Mucosa of rectum (tissue), 2 donors: ENCODE results near the gene TBX2.
"Not testable (repeated sequence)": the region's sequence is repeated elsewhere in the genome, so short reads cannot be mapped to it uniquely, and the experiment has no call there.

Experiments used
- H3K27ac ChIP-seq, 2 donors: one replicate each; pipeline ENCODE4 v1.7.0; 2013; ENCODE audit warnings: inconsistent platforms in 2 of 2, low read depth in 2 of 2, low read length in 2 of 2
- H3K27me3 ChIP-seq, 2 donors: one replicate each; pipeline ENCODE4 v1.7.0; 2013; ENCODE audit warnings: low read length in 2 of 2; ENCODE audit not compliant: control insufficient read depth in 2 of 2, insufficient read depth in 2 of 2
- H3K36me3 ChIP-seq, 2 donors: one replicate each; pipeline ENCODE4 v1.7.0; 2013; ENCODE audit warnings: low read length in 2 of 2; ENCODE audit not compliant: control insufficient read depth in 2 of 2, insufficient read depth in 2 of 2
- H3K4me1 ChIP-seq, 2 donors: one replicate each; pipeline ENCODE4 v1.7.0; 2013; ENCODE audit warnings: low read length in 2 of 2, mild to moderate bottlenecking in 1 of 2; ENCODE audit not compliant: control insufficient read depth in 2 of 2, insufficient read depth in 2 of 2
- H3K4me3 ChIP-seq, 2 donors: one replicate each; pipeline ENCODE4 v1.7.0; 2013; ENCODE audit warnings: low read length in 2 of 2
- H3K9ac ChIP-seq, 2 donors: one replicate each; pipeline ENCODE4 v1.7.0; 2013; ENCODE audit warnings: low read length in 2 of 2, low read depth in 1 of 2, mild to moderate bottlenecking in 1 of 2
- H3K9me3 ChIP-seq, 2 donors: one replicate each; pipeline ENCODE4 v1.7.0; 2013; ENCODE audit warnings: low read length in 2 of 2; ENCODE audit not compliant: control insufficient read depth in 2 of 2
- donor health status: healthy.
- donor health status: Normal muscosa, but diverticular disease.

The TBX2 gene

GRCh38 chr17:61399131-61400065, at the start of gene TBX2:
TBX2 (plus strand) TSS chr17:61399843; CDS start chr17:61400177, 334 bp downstream.
- Histone ChIP-seq H3K9me3 (no peaks in the 10 kb centered on the region), H3K27ac (peak within 1 kb of the TSS; percentile 72 to 77), H3K4me3 (peak within 1 kb of the TSS; percentile 47 to 60), H3K9ac (peak within 1 kb of the TSS; percentile 41 to 54), H3K27me3 (peaks cover 55 to 72% of the 10 kb centered on the region in 2 donors), H3K4me1 (peaks cover 4 to 9% of the 10 kb centered on the region in 2 donors), H3K36me3 (no peaks in the 10 kb centered on the region)

DNA sequence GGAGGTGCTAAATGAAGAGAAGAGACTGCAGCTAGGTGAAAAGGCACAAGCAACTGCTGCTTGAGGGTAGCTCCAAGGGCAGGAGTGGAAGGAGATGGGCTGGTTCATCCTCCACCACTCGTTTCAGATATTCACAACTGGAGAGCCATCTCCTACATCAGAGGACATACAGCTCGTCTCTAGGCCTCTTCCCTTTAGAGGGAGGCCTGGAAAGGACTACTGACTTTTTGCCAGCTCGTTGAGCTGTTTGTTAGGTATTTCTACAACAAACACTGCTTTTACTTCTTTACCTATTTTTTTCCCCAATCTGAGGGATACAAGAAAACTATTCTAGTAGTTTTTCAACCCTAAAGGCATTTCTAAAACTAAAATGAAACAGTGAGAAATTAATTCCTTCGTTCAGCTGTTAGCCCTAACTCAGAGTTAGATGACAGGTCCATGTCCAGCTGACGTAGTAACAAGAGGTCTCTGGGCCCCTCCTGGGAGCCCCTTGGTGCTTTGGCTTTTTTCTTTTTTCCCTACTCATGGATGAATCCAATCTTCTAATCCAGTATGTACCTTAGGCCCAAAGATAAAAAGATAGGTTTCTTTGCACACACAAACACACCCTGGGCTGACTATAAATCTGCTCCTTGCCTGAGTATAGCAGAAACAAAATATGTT, 47.8 kb upstream of the TBX2 start:
- Histone ChIP-seq H3K4me3 (no peak overlapping the region), H3K27me3 (peaks cover 0 to 5% of the 10 kb centered on the region in 2 donors), H3K9me3 (no peaks in the 10 kb centered on the region), H3K9ac (no peak overlapping the region), H3K4me1 (no peaks in the 10 kb centered on the region), H3K27ac (no peak overlapping the region), H3K36me3 (no peaks in the 10 kb centered on the region)

DNA sequence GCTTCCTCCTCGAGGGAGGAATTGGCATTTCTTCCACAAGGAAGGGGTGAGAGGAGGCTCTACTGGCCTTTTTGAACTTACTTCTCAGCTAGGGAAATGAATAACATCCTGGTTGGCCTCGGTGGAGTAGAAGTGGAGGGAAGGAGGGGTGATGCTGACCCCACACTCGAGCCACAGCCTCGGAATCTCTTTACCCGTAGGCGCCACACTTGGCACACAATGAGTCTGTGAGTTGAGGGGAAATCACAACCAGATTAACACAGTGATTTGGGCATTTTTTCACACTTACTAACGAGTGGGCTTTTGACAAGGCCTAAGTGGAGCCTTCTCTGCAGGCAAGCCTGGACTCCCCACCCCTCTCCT, 47.3 kb upstream of the TBX2 start:
- H3K27ac ChIP-seq: no peak overlapping the region
- H3K36me3 ChIP-seq: no peaks in the 10 kb centered on the region
- H3K9me3 ChIP-seq: no peaks in the 10 kb centered on the region
- H3K4me1 ChIP-seq: no peaks in the 10 kb centered on the region
- H3K4me3 ChIP-seq: no peak overlapping the region
- no peak overlapping the region for H3K9ac ChIP-seq
- peaks cover 0 to 5% of the 10 kb centered on the region in 2 donors for H3K27me3 ChIP-seq

GRCh38 chr17:61352781-61353491, 46.7 kb upstream of the TBX2 start:
- no peaks in the 10 kb centered on the region for H3K36me3 ChIP-seq
- no peaks in the 10 kb centered on the region for H3K4me1 ChIP-seq
- H3K9ac ChIP-seq: no peak overlapping the region
- no peak overlapping the region for H3K4me3 ChIP-seq
- no peak overlapping the region for H3K27ac ChIP-seq
- H3K27me3 ChIP-seq: peaks cover 0 to 2% of the 10 kb centered on the region in 2 donors
- no peaks in the 10 kb centered on the region for H3K9me3 ChIP-seq

GRCh38 chr17:61353615-61354014, 46.0 kb upstream of the TBX2 start:
- Histone ChIP-seq H3K4me3 (no peak overlapping the region), H3K27ac (no peak overlapping the region)

GRCh38 chr17:61354895-61355874, 44.5 kb upstream of the TBX2 start:
- Histone ChIP-seq H3K27me3 (no peaks in the 10 kb centered on the region), H3K9me3 (no peaks in the 10 kb centered on the region), H3K4me1 (no peaks in the 10 kb centered on the region), H3K36me3 (no peaks in the 10 kb centered on the region), H3K9ac (no peak overlapping the region), H3K27ac (no peak overlapping the region), H3K4me3 (no peak overlapping the region)

More at GRCh38 chr17:61353615-61354014, 46.0 kb upstream of the TBX2 start:
- Histone ChIP-seq H3K4me1 (no peaks in the 10 kb centered on the region), H3K36me3 (no peaks in the 10 kb centered on the region), H3K9me3 (no peaks in the 10 kb centered on the region), H3K27me3 (no peaks in the 10 kb centered on the region), H3K9ac (no peak overlapping the region)

DNA sequence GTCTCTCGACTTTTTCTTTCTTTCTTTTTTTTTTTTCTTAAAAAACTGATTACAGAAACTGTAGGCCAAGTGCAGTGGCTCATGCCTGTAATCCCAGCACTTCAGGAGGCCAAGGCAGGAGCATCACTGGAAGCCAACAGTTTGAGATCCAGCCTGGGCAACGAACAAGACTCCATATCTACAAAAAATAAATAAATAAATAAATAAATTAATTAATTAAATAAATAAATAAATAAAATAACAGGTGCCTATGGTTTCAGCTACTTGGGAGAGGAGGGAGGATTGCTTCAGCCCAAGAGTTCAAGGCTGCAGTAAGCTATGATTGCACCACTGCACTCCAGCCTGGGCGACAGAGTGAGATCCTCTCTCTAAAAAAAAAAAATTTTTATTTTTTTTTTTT, 42.6 kb upstream of the TBX2 start:
- H3K4me3 ChIP-seq, H3K27me3 ChIP-seq, H3K9ac ChIP-seq, H3K36me3 ChIP-seq, H3K9me3 ChIP-seq, H3K27ac ChIP-seq, H3K4me1 ChIP-seq: not testable (repeated sequence)

DNA sequence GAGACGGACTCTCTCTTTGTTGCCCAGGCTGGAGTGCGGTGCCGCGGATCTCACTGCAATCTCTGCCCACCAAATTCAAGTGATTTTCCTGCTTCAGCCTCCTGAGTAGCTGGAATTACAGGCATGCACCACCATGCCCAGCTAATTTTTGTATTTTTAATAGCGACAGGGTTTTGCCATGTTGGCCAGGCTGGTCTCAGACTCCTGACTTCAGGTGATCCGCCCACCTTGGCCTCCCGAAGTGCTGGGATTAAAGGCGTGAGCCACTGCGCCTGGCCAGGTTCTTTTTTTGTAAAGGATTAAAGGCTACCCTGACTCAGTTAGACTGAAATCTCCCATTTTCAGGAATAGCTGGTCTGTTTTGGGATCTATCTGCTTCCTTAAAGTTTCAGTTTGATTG, 40.1 kb upstream of the TBX2 start:
- not testable (repeated sequence) for H3K36me3 ChIP-seq, H3K4me3 ChIP-seq, H3K27ac ChIP-seq, H3K27me3 ChIP-seq, H3K4me1 ChIP-seq, H3K9me3 ChIP-seq, H3K9ac ChIP-seq

GRCh38 chr17:61360318-61360943, 39.2 kb upstream of the TBX2 start:
- H3K36me3 ChIP-seq: no peaks in the 10 kb centered on the region

More at GRCh38 chr17:61360318-61360943, 39.2 kb upstream of the TBX2 start:
- no peaks in the 10 kb centered on the region for H3K27me3 ChIP-seq
- no peaks in the 10 kb centered on the region for H3K4me1 ChIP-seq
- no peak overlapping the region for H3K9ac ChIP-seq
- no peak overlapping the region for H3K4me3 ChIP-seq
- no peaks in the 10 kb centered on the region for H3K9me3 ChIP-seq
- H3K27ac ChIP-seq: no peak overlapping the region
